Lung (tissue), 12 donors: ENCODE measurements around the gene PHACTR1. TPM values are rescaled to one million over a fixed set of nuclear protein-coding genes. Genes with fewer than 3 reads are reported as not detected.

Experiments used
- ATAC-seq: fragments of 200-7000 bp; cut with Tn5 transposase; one replicate; pipeline ENCODE4 v1.9.1; 2020; ENCODE audit warnings: moderate number of reproducible peaks; ENCODE audit not compliant: insufficient read depth, low FRiP score
- DNase-seq, 3 donors: peaks; one replicate each; pipeline ENCODE4 v3.0.0-alpha.2; 2013 to 2017
- H3K27ac ChIP-seq, 2 donors: one replicate each; pipeline ENCODE4 v1.5.1; 2013; ENCODE audit warnings: mild to moderate bottlenecking in 2 of 2, moderate library complexity in 2 of 2, control low read depth in 1 of 2, inconsistent platforms in 1 of 2, low read depth in 1 of 2, low read length in 1 of 2
- H3K27me3 ChIP-seq, 3 donors: one replicate each; pipeline ENCODE4 v1.5.1; 2013; ENCODE audit warnings: low read length in 2 of 3; ENCODE audit not compliant: control insufficient read depth in 3 of 3, insufficient read depth in 3 of 3
- H3K36me3 ChIP-seq, 4 donors: one replicate each; pipeline ENCODE4 v1.5.1; 2013; ENCODE audit warnings: low read length in 4 of 4, mild to moderate bottlenecking in 1 of 4, moderate library complexity in 1 of 4; ENCODE audit not compliant: control insufficient read depth in 4 of 4, insufficient read depth in 4 of 4
- H3K4me1 ChIP-seq, 5 donors: one replicate each; pipeline ENCODE4 v1.5.1; 2013; ENCODE audit warnings: low read length in 5 of 5, mild to moderate bottlenecking in 2 of 5, moderate library complexity in 1 of 5; ENCODE audit not compliant: control insufficient read depth in 5 of 5, insufficient read depth in 5 of 5
- H3K4me3 ChIP-seq: one replicate; pipeline ENCODE4 v1.5.1; 2013; ENCODE audit warnings: mild to moderate bottlenecking, control low read depth, moderate library complexity
- H3K9ac ChIP-seq, 2 donors: one replicate each; pipeline ENCODE4 v1.5.1; 2013; ENCODE audit warnings: low read length in 2 of 2, control low read depth in 1 of 2; ENCODE audit not compliant: insufficient read depth in 1 of 2
- H3K9me3 ChIP-seq, 4 donors: one replicate each; pipeline ENCODE4 v1.5.1; 2013; ENCODE audit warnings: low read length in 3 of 4, mild to moderate bottlenecking in 1 of 4, moderate library complexity in 1 of 4; ENCODE audit not compliant: control insufficient read depth in 4 of 4, insufficient read depth in 3 of 4
- WGBS, 2 donors: extraction: QIAGEN DNeasy Blood & Tissue Kit; methylation state at CpG; one replicate each; pipeline ENCODE4 v1.1.7; 2013; 5-methylcytosine and 5-hydroxymethylcytosine counted together
- polyA plus RNA-seq, 2 donors: library from polyadenylated mRNA; stranded (reverse); fragments of 200-250 nt; gene quantifications; one replicate each; pipeline ENCODE4 v1.2.1, GENCODE V29; 2013
- total RNA-seq, 2 donors: library from RNA; depleted of rRNA in 1 of 2; stranded (reverse); fragments of >200 nt in 1 of 2; gene quantifications; one replicate each; pipeline ENCODE4 v1.2.1, GENCODE V29; 2014 to 2021
- TF ChIP-seq, protein P1 (sequence below): IDR thresholded peaks from 2 replicates; pipeline ENCODE4 v1.5.1; 2012; ENCODE audit warnings: mild to moderate bottlenecking; ENCODE audit errors: control extremely low read depth, extremely low read depth
- donor health status: control.
- donor health status: control.
- donor health status: Bipolar disorder and iron deficiency.
- donor health status: healthy.
- donor health status: DM: yes; HTN: yes; CAD: no.

Gene PHACTR1
- total and polyA plus RNA-seq, 4 donors: 16.3 to 58.8 (median 41.9) TPM

DNA sequence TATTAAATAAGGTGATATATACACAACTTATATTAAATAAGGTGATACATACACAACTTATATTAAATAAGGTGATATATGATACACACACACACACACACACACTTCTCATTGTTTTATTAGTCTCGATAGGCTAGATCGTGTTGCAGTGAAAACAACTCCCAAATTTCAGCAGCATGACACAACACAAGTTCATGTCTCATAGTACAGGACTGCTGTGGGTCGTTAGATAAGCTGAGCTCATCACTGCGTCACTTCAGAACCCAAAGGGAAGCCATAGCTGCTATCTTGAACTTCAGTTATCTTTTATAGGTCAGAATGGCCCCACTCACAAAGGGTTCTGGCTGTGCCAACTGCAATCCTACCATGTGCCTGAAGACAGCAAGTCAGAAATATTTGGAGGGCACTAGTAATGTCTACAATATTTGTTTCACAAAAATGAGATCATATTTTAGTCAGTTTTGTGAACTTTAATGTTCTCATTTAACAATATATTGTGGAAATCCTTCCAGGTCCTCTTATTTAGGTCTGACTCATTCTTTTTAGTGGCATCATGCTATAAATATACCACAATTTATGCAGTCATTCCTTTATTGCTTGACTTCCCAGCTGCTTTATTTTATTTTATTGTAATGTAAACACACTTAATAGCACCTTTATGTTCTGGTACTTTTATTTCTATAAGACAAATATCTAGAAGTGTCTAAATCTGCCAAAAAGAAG lies 290.2 kb downstream of the PHACTR1 start:
- 80 to 86% methylated on average over 4 of the region's 4 CpGs for WGBS, 2 donors
- Histone ChIP-seq H3K36me3 (peaks cover 0 to 4% (median 0%) of the 10 kb centered on the region in 4 donors), H3K27me3 (peaks cover 0 to 10% (median 8%) of the 10 kb centered on the region in 3 donors), H3K4me1 (peaks cover 0 to 15% (median 0%) of the 10 kb centered on the region in 5 donors), H3K9ac (no peak overlapping the region), H3K4me3 (no peak overlapping the region), H3K27ac (peak overlapping the region in 1 of 2 donors; percentile 23), H3K9me3 (no peaks in the 10 kb centered on the region)
- TF ChIP-seq, protein P1, sequence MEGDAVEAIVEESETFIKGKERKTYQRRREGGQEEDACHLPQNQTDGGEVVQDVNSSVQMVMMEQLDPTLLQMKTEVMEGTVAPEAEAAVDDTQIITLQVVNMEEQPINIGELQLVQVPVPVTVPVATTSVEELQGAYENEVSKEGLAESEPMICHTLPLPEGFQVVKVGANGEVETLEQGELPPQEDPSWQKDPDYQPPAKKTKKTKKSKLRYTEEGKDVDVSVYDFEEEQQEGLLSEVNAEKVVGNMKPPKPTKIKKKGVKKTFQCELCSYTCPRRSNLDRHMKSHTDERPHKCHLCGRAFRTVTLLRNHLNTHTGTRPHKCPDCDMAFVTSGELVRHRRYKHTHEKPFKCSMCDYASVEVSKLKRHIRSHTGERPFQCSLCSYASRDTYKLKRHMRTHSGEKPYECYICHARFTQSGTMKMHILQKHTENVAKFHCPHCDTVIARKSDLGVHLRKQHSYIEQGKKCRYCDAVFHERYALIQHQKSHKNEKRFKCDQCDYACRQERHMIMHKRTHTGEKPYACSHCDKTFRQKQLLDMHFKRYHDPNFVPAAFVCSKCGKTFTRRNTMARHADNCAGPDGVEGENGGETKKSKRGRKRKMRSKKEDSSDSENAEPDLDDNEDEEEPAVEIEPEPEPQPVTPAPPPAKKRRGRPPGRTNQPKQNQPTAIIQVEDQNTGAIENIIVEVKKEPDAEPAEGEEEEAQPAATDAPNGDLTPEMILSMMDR: no peak
- ATAC-seq (no peak), DNase-seq (no peak)

- Histone ChIP-seq H3K27ac (peak overlapping the region in 1 of 2 donors; percentile 45), H3K36me3 (peaks cover 0 to 4% (median 0%) of the 10 kb centered on the region in 4 donors), H3K9me3 (no peaks in the 10 kb centered on the region), H3K9ac (no peak overlapping the region), H3K4me3 (no peak overlapping the region), H3K27me3 (peaks cover 0 to 20% (median 12%) of the 10 kb centered on the region in 3 donors), H3K4me1 (peaks cover 1 to 17% (median 4%) of the 10 kb centered on the region in 5 donors)
- no peak for DNase-seq
- ATAC-seq: no peak
- WGBS, 2 donors: 92 to 100% methylated on average over 1 of the region's 1 CpG
- TF ChIP-seq, protein P1: no peak
Observed at GRCh38 chr6:13007744-13008143, 291.2 kb downstream of the PHACTR1 start.

GRCh38 chr6:13009031-13009430 lies 292.5 kb downstream of the PHACTR1 start:
- H3K27me3 ChIP-seq: peaks cover 0 to 28% (median 12%) of the 10 kb centered on the region in 3 donors
- peaks cover 0 to 4% (median 0%) of the 10 kb centered on the region in 4 donors for H3K36me3 ChIP-seq
- H3K9ac ChIP-seq: no peak overlapping the region
- H3K4me1 ChIP-seq: peaks cover 1 to 17% (median 7%) of the 10 kb centered on the region in 5 donors
- no peak overlapping the region for H3K4me3 ChIP-seq
- no peaks in the 10 kb centered on the region for H3K9me3 ChIP-seq
- no peak for ATAC-seq
- no peak for DNase-seq
- TF ChIP-seq, protein P1: no peak
- 92 to 95% methylated on average over 3 of the region's 3 CpGs for WGBS, 2 donors
- no peak overlapping the region for H3K27ac ChIP-seq
